ENCODE measurements around the gene FAM184A. TPM values are rescaled to one million over a fixed set of nuclear protein-coding genes. Genes with fewer than 3 reads are reported as not detected.

The FAM184A gene
- total and polyA plus RNA-seq, 9 of the 15 experiments (the other 6 are each of a cell fraction or from before 2014, with no cell fraction given) = 6.4 to 18.7 (median 13.1) TPM

DNA sequence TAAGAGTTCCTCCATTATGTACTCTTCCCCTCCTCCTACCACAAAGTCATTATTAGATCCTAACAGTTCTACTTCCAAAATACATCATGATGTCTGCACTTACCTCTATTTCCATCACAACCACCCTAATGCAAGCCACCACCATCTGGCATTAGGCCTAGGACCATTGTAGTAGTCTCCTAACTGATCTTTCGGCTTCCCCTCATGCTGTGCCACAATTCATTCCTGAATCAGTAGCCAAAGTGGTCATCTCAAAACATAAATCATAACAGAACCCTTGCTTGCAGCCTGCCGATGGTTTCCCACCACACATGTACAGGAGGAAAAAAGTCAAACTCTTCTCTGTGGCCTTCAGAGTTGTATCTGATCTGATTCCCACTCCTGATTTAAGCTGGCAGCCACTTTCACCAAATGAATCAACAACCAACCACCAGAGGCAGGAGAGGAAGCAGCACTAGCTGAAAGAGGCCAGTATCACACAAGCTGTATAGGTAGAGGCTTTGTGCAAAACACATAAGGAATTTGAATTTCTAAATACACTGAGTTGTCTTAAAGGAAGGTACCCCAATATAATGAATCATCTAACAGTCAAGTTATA is 26.1 kb downstream of the FAM184A start (continued):
- TF ChIP-seq, protein P1, sequence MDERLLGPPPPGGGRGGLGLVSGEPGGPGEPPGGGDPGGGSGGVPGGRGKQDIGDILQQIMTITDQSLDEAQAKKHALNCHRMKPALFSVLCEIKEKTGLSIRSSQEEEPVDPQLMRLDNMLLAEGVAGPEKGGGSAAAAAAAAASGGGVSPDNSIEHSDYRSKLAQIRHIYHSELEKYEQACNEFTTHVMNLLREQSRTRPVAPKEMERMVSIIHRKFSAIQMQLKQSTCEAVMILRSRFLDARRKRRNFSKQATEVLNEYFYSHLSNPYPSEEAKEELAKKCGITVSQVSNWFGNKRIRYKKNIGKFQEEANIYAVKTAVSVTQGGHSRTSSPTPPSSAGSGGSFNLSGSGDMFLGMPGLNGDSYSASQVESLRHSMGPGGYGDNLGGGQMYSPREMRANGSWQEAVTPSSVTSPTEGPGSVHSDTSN (CRISPR knock-in tag; IDR thresholded peaks at IDR 0.05; ENCODE audit: low read depth) = no peak
- TF ChIP-seq, protein P1 (tag; conservative IDR thresholded peaks at IDR 0.05; ENCODE audit: low read depth) = no peak

DNA sequence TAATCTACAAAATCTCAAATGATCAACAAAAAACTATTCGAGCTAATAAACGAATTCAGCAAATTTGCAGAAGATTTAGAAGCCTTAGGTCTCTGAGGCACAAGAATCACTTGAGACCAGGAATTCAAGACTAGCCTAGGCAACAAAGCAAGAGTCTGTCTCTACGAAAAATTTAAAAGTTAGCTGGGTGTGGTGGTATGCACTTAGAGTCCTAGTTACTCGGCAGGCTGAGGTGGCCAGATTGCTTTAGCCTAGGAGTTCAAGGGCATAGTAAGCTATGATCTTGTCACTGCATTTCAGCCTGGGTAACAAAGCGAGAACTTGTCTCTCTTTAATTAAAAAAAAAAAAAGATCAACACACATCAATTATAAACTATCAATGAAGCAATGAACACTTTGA is 34.2 kb downstream of the FAM184A start:
- ChIA-PET POLR2A (no interaction called here), CTCF (ENCODE audit: low intra/inter-chr PET ratio) (no interaction called here)
- H3K9me3 ChIP-seq (replicated peaks; ENCODE audit: control insufficient read depth, insufficient read depth, low read depth, low read length) = no peaks in the 10 kb centered on the region
- no peak overlapping the region for H3K9ac ChIP-seq (ENCODE audit: insufficient read depth in 1 of 2, low read depth in 2 of 2, low read length in 2 of 2)
- H3K4me1 ChIP-seq (replicated peaks in 1 of 2; ENCODE audit: control insufficient read depth in 2 of 2, insufficient read depth in 2 of 2, low read length in 2 of 2) = peaks cover 0 to 2% of the 10 kb centered on the region in 2 experiments; a peak in 2 of 5 replicates
- FAIRE-seq (no peak), DNase-seq (ENCODE audit: extremely low read depth in 1 of 4, low spot score in 3 of 4) (no peak), ATAC-seq (peak; percentile 50; the same call in 1 of the 3 replicates)
- no peak overlapping the region for H3K4me2 ChIP-seq (ENCODE audit: insufficient read depth, low read length)
- H3K27me3 ChIP-seq (ENCODE audit: control insufficient read depth in 2 of 2, insufficient read depth in 2 of 2, low read length in 2 of 2) = no peaks in the 10 kb centered on the region
- H3K27ac ChIP-seq (ENCODE audit: extremely low read depth, low read depth, low read length) = no peak overlapping the region
- H3K36me3 ChIP-seq (ENCODE audit: control insufficient read depth, insufficient read depth, low read length) = no peaks in the 10 kb centered on the region
- 50% methylated on average over 5 of the region's 5 CpGs for WGBS (ENCODE audit: insufficient coverage, low coverage, missing lambda C conversion rate)
- no peaks in the 10 kb centered on the region for H4K20me1 ChIP-seq (replicated peaks; ENCODE audit: control insufficient read depth, insufficient read depth, low read length)
- H2AFZ ChIP-seq (ENCODE audit: low read depth, low read length) = no peak overlapping the region
- peaks cover 13% of the 10 kb centered on the region; the same call in 2 of the 3 replicates for H3K79me2 ChIP-seq (ENCODE audit: control insufficient read depth, insufficient read depth, low read length)
- TF ChIP-seq, protein P2, sequence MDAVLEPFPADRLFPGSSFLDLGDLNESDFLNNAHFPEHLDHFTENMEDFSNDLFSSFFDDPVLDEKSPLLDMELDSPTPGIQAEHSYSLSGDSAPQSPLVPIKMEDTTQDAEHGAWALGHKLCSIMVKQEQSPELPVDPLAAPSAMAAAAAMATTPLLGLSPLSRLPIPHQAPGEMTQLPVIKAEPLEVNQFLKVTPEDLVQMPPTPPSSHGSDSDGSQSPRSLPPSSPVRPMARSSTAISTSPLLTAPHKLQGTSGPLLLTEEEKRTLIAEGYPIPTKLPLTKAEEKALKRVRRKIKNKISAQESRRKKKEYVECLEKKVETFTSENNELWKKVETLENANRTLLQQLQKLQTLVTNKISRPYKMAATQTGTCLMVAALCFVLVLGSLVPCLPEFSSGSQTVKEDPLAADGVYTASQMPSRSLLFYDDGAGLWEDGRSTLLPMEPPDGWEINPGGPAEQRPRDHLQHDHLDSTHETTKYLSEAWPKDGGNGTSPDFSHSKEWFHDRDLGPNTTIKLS (IDR thresholded peaks at IDR 0.05; ENCODE audit: borderline replicate concordance, low read depth) = no peak
- TF ChIP-seq, protein P3, sequence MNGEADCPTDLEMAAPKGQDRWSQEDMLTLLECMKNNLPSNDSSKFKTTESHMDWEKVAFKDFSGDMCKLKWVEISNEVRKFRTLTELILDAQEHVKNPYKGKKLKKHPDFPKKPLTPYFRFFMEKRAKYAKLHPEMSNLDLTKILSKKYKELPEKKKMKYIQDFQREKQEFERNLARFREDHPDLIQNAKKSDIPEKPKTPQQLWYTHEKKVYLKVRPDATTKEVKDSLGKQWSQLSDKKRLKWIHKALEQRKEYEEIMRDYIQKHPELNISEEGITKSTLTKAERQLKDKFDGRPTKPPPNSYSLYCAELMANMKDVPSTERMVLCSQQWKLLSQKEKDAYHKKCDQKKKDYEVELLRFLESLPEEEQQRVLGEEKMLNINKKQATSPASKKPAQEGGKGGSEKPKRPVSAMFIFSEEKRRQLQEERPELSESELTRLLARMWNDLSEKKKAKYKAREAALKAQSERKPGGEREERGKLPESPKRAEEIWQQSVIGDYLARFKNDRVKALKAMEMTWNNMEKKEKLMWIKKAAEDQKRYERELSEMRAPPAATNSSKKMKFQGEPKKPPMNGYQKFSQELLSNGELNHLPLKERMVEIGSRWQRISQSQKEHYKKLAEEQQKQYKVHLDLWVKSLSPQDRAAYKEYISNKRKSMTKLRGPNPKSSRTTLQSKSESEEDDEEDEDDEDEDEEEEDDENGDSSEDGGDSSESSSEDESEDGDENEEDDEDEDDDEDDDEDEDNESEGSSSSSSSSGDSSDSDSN (IDR thresholded peaks at IDR 0.05; ENCODE audit: borderline replicate concordance in 1 of 2, low read depth in 2 of 2, low read length in 2 of 2) = no peak
- TF ChIP-seq ZNF785 (CRISPR knock-in tag; IDR thresholded peaks at IDR 0.05) = no peak
- intact Hi-C loops (cut with micrococcal nuclease) (no loop called here), in situ Hi-C loops (cut with MboI) (no loop called here)
- BruUV-seq (replicated peaks) = no TSS peak
- no peaks in the 10 kb centered on the region for H3K9me1 ChIP-seq (ENCODE audit: control insufficient read depth, insufficient read depth, low read length)
- no peak overlapping the region for H3K4me3 ChIP-seq

Data from K562 (cell line).